H54 (cell line): ENCODE results near the gene RAB41.
A peak's percentile ranks its signal among the peaks of the same experiment; 100 is the strongest.
"Not testable (repeated sequence)": the region's sequence is repeated elsewhere in the genome, so short reads cannot be mapped to it uniquely, and the experiment has no call there.

ENCODE experiments used
- DNase-seq: peaks from one replicate; pipeline ENCODE4 v3.0.0; 2011; ENCODE audit warnings: low spot score, mixed read lengths; ENCODE audit not compliant: insufficient read length
- FAIRE-seq: peaks from 3 replicates; lab custom pipeline; 2011; peaks lifted over from hg19 to GRCh38; lab: Jason Lieb, UNC
- POLR2A ChIP-seq: IDR thresholded peaks from 2 replicates; pipeline ENCODE4 v1.6.1; 2011; ENCODE audit warnings: low read depth, mild to moderate bottlenecking, low read length

Gene RAB41

DNA sequence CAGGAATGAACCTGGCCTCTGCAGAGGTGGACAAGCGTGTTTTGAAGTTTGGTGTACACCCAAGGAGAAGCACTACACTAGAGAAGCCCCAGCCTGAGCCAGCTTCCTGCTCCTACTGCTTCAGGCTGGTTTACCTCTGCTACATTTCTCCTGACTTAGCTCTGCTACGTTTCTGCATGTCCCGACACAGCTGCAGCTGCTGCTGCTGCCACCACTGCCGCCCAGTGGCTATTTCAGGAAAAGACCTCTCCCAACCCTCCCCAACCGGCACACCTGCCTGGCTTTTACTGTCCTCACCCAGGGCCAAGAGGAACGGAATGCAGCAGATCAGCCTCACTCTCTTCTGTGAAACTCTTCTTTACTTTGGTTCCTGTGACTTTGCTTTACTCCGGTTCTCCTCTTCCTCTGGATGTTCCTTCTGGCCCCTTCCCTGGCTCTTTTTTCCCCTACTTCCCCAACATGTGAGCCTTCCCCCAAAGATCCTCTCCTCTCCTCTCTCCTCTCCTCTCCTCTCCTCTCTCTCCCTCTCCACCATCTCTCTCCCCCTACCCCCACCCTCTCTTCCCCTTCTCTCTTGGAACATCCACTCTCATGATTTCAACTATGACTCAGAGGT lies 18.9 kb upstream of the RAB41 start:
- no peak for TF ChIP-seq POLR2A
- no peak for FAIRE-seq
- peak; percentile 8 for DNase-seq

DNA sequence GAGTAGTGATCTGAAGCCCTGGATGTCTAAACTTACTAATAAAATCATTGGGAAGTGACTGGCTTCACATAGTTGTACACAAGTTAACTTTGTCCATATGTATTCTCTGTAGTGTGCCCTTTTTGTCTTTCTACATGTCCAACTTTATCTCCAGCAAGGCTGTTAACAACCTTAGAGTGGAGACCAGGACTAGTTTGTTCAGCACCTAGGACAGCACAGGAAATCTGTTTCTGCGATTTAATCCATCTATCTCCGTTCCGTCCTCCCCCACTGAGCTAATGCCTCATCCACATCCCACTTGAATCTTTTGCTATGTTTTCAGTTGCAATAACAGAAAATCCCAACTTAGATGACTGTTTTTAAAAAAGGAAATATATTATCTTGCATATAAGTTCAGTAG lies 17.2 kb upstream of the RAB41 start:
- FAIRE-seq (no peak), DNase-seq (no peak)
- TF ChIP-seq POLR2A = no peak

- no peak for TF ChIP-seq POLR2A
- FAIRE-seq (no peak), DNase-seq (no peak)
These were observed 13.9 kb upstream of the RAB41 start, which contains the start of gene ARR3 for GRCh38 chrX:70268034-70268433. Gene ARR3 (plus strand): TSS chrX:70268334. CDS start chrX:70269386, 1,052 bp downstream.

GRCh38 chrX:70274029-70274428 lies 7.9 kb upstream of the RAB41 start:
- not testable (repeated sequence) for DNase-seq, FAIRE-seq

DNA sequence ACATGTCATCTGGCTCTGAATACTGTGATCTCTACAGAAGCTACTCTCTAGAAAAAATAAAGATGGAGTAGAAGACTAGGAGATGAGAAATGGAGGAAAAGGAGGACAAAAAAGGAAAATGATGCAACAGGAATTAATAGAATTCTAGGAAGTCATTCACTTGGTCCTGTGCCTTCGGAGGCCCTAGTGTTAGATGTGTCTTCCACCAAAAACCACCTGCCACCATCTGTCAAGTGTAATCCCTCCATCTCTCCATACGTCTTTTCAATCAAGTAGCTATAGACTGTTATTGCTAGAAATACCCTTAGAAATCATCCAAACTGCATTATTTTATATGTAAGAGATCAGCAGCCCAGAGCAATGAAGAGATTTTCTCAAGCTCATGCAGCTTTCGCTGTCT lies 2.9 kb upstream of the RAB41 start:
- TF ChIP-seq POLR2A = no peak
- no peak for DNase-seq
- FAIRE-seq = no peak

DNA sequence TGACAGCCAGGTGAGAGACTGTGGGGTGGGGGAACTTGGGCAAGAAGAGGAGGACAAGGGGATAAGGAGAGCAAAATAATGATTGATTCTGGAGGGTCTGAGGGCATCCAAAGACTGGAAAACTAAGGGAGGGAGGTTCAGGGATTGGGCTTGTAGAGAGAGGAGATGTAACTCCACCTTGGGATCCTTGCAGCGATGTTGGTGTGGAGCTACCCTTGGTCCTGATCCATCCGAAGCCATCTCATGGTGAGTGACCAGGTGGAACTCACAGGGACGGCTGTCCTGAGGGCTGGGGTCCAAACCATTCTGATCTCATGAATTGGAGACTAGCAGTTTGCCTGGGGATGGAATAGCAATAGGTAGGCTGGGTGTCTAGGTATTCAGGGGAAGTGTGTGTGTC lies 1.4 kb upstream of the RAB41 start:
- no peak for DNase-seq
- no peak for FAIRE-seq
- no peak for TF ChIP-seq POLR2A

GRCh38 chrX:70289168-70289792 lies 7.3 kb downstream of the RAB41 start:
- no peak for TF ChIP-seq POLR2A
- FAIRE-seq (peak; percentile 15), DNase-seq (no peak)

DNA sequence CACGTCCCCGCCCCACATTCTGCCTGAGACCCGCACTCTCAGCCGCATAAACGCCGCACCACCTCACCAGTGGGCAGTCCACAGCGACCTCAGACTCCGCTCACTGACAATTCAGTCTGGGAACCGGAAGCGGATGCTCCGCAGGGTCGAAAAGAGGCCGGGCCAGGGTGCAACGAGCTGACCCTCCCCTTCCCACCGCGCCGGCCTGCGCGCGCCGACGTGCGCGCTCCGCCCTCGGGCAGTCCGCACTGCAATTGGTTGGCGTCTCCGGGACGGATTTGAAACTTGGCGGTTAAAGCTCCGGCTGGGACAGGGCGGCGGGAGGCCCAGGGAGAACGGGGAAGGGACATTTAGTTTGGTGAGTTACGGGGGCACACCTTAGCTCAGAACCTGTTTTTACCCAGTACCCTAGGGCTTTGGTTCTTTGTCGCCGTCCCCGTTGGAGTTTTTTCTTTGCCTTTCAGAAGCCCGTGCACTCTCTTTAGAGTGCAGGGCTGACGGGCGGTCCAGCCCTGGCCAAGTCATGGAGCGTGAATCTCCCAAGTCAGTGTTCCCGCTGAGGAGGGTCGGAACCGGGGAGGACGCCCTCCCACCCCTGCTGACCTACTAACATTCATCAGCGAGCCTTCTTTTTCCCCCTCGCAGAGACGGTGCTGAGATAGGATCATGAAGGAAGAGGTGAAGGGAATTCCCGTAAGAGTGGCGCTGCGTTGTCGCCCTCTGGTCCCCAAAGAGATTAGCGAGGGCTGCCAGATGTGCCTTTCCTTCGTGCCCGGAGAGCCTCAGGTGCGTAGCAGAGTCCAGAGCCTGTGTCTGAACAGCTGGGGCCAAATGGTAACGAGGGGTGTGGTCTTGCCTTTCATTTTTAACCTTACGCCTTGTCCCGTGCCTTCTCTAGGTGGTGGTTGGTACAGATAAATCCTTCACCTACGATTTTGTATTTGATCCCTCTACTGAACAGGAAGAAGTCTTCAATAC lies 8.1 kb downstream of the RAB41 start, which contains the start of the genes KIF4A and PDZD11:
TSS of gene KIF4A (plus strand) at position 312 of the 978 bp plus-strand sequence. CDS start at position 667, 355 bp downstream.
TSS of gene PDZD11 (minus strand) at position 135 of the 978 bp plus-strand sequence. CDS start 586 bp downstream, outside the sequence.
- peak; percentile 90 for DNase-seq
- peak; percentile 91 for FAIRE-seq
- TF ChIP-seq POLR2A = peak; percentile 66

DNA sequence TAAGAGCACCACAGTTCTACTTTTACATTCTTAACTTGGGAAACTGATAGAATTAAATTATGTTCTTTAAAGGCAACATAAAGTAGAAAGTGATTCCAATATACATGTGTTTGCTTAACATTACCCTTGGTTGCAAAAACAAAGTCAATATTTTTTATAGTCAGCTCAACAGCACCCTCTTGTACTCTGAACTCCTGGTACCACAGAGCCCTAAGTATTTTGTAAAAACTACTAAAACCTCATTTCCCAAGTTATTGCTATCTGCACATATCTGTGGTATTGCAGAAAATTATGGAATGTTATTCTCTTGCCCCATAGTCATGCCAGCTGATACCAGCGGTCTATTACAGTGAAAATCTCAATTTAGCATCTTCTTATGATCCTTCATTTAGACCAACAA lies 10.8 kb downstream of the RAB41 start:
- FAIRE-seq = no peak
- DNase-seq = no peak
- no peak for TF ChIP-seq POLR2A

- FAIRE-seq (peak; percentile 58), DNase-seq (no peak)
- no peak for TF ChIP-seq POLR2A
These were observed 11.6 kb downstream of the RAB41 start for GRCh38 chrX:70293621-70294020.

DNA sequence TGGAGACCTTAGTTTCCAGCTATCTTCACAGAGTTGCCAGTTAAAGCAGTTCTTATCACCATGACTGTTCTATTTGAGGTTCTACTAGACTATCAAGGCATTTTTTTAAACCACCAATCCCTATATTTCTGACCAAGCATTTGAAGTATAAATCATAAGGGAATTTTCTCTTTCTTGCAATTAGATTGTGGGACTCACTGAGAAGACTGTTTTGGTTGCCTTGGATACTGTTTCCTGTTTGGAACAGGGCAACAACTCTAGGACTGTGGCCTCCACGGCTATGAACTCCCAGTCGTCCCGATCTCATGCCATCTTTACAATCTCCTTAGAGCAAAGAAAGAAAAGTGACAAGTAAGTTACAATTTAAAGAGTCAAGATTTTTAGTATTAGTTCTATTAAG lies 19.7 kb downstream of the RAB41 start:
- DNase-seq = no peak
- no peak for TF ChIP-seq POLR2A
- no peak for FAIRE-seq

- DNase-seq (no peak), FAIRE-seq (no peak)
- no peak for TF ChIP-seq POLR2A
These were observed 31.5 kb downstream of the RAB41 start for GRCh38 chrX:70313503-70313902.

DNA sequence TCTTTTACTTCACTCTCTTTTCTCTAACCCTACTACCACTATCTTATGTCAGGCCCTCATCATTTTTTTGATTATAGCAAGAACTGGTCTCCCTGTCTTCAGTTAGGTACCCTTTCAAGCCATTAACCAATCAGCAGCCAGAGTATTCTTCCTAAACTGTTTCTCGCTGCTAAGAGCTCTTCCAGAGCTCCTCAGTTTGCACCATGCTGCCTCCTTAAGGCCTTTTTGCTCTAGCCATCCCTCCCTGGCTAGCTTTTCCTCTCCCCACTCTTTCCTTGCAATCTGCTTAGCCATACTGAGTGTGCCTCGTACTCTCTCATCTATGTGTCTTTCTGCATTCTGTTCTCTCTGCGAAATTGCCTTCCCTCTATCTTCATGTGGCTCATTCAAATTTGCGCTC lies 40.8 kb downstream of the RAB41 start:
- TF ChIP-seq POLR2A = no peak
- no peak for FAIRE-seq
- no peak for DNase-seq

DNA sequence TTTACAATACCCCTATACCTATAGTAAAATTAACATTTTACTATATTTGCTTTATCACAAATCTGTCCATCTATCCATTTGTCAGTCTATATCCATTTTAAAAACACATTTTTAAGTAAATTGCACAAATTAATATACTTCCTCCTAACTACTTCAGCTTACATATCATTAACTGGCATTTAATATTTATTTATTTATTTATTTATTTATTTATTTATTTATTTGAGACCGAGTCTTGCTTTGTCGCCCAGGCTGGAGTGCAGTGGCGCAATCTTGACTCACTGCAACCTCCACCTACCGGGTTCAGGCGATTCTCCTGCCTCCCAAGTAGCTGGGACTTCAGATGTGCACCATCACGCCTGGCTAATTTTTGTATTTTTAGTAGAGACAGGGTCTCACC lies 41.7 kb downstream of the RAB41 start:
- not testable (repeated sequence) for DNase-seq, FAIRE-seq
